ENCODE results near the gene TIPRL.

- no peak for TF ChIP-seq POLR2A (IDR thresholded peaks at IDR 0.05)
- TF ChIP-seq, protein P1, sequence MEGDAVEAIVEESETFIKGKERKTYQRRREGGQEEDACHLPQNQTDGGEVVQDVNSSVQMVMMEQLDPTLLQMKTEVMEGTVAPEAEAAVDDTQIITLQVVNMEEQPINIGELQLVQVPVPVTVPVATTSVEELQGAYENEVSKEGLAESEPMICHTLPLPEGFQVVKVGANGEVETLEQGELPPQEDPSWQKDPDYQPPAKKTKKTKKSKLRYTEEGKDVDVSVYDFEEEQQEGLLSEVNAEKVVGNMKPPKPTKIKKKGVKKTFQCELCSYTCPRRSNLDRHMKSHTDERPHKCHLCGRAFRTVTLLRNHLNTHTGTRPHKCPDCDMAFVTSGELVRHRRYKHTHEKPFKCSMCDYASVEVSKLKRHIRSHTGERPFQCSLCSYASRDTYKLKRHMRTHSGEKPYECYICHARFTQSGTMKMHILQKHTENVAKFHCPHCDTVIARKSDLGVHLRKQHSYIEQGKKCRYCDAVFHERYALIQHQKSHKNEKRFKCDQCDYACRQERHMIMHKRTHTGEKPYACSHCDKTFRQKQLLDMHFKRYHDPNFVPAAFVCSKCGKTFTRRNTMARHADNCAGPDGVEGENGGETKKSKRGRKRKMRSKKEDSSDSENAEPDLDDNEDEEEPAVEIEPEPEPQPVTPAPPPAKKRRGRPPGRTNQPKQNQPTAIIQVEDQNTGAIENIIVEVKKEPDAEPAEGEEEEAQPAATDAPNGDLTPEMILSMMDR (IDR thresholded peaks at IDR 0.05) = no peak
Observed at GRCh38 chr1:168151935-168152334, 26.8 kb upstream of the TIPRL start.
